Bronchial epithelial cell (primary cell): ENCODE data around the gene MAPK4. TPM values are rescaled to one million over a fixed set of nuclear protein-coding genes. Genes with fewer than 3 reads are reported as not detected.

ENCODE experiments used
- DNase-seq: peaks from one replicate; pipeline ENCODE4 v3.0.0-alpha.2; 2010; ENCODE audit warnings: low read depth
- FAIRE-seq: peaks from 2 replicates; lab custom pipeline; 2011; peaks lifted over from hg19 to GRCh38; lab: Jason Lieb, UNC
- H3K27me3 ChIP-seq: 2 replicates; pipeline ENCODE4 v1.5.1; 2011; ENCODE audit warnings: low read length; ENCODE audit not compliant: control insufficient read depth, insufficient read depth
- H3K36me3 ChIP-seq: 2 replicates; pipeline ENCODE4 v1.5.1; 2011; ENCODE audit warnings: low read length; ENCODE audit not compliant: control insufficient read depth, insufficient read depth
- H3K4me3 ChIP-seq: 2 replicates; pipeline ENCODE4 v1.5.1; 2011; ENCODE audit warnings: mild to moderate bottlenecking, low read depth, low read length, control low read depth
- CTCF ChIP-seq: IDR thresholded peaks from 2 replicates; pipeline ENCODE4 v1.5.1; 2011; ENCODE audit warnings: mild to moderate bottlenecking, moderate library complexity, low read length, control low read depth, inconsistent platforms; ENCODE audit not compliant: insufficient read depth, severe bottlenecking
- total RNA-seq: library from RNA; depleted of rRNA; stranded (reverse); fragments of >200 nt; gene quantifications from 2 replicates; pipeline ENCODE4 v1.2.1, GENCODE V29; 2014

Gene MAPK4
- total RNA-seq, 1 donor from 2014 or later, result not detected

DNA sequence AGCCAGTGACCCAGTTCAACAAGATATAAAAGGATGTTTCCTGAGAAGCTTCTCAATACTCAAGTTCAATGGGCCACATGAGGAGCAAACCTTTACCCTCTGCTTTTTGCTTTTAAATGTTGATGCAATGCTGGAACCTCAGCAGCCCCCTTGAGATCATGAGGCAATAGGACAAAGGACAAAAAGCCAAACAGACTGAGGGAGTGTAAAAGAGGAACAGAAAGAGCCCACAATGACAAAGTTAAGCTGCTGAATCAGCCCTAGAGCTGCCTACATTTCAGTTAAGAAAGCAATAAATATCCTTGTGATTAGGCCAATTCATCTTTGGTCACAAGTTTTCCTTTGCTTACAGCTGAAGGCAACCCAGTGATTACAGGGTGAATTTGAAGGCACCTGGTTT lies 183.1 kb downstream of the MAPK4 start:
- Histone ChIP-seq H3K4me3 (no peak overlapping the region), H3K27me3 (peaks cover 3% of the 10 kb centered on the region), H3K36me3 (no peaks in the 10 kb centered on the region)
- no peak for TF ChIP-seq CTCF
- DNase-seq, result no peak
- FAIRE-seq, result no peak

DNA sequence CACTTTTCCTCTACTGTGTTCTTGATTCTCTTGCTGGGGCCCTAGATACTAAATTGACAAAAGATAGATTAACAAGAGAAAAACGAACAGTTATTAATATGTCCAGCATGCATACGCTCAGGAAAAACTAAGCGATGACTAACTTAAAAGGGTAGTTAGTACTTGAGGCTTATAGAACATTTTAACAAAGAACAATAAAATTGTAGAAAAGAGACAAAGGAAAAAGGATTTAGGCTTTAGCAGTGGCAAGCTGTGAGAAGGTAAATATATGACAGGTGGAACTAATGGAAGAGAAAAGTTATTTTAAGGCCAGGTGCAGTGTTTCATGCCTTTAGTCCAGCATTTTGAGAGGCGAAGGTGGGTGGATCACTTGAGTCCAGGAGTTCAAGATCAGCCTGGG lies 184.4 kb downstream of the MAPK4 start:
- DNase-seq (no peak), FAIRE-seq (no peak)
- no peaks in the 10 kb centered on the region for H3K36me3 ChIP-seq
- H3K27me3 ChIP-seq, result peaks cover 3% of the 10 kb centered on the region
- no peak overlapping the region for H3K4me3 ChIP-seq
- no peak for TF ChIP-seq CTCF

DNA sequence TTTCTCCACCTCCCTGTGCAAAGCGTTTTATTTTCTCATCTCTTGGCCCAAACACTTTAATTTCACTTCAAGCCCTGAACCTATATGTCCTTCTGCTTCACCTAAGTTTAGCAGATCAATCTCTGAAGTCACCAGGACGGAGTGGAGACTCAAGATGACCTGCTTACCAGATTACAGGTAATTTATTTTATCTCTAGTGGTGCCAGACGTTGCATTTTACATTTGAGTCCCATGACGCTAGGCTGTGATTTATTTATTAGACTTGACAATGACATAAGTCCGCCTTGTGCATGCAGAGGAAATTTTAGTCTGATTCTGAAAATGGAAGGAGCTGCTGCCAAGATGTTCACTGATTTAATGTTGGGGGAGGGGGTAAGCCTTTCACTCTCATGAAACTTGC lies 186.1 kb downstream of the MAPK4 start:
- Histone ChIP-seq H3K4me3 (no peak overlapping the region), H3K36me3 (no peaks in the 10 kb centered on the region), H3K27me3 (peaks cover 3% of the 10 kb centered on the region)
- DNase-seq, result no peak
- no peak for FAIRE-seq
- no peak for TF ChIP-seq CTCF

GRCh38 chr18:50747849-50748242 lies 188.0 kb downstream of the MAPK4 start:
- Histone ChIP-seq H3K4me3 (no peak overlapping the region), H3K36me3 (no peaks in the 10 kb centered on the region), H3K27me3 (peaks cover 3% of the 10 kb centered on the region)
- DNase-seq (no peak), FAIRE-seq (no peak)
- TF ChIP-seq CTCF, result no peak

GRCh38 chr18:50748243-50749229 lies 188.6 kb downstream of the MAPK4 start:
- TF ChIP-seq CTCF, result no peak
- Histone ChIP-seq H3K36me3 (no peaks in the 10 kb centered on the region), H3K4me3 (no peak overlapping the region), H3K27me3 (no peaks in the 10 kb centered on the region)
- FAIRE-seq, result no peak
- DNase-seq, result no peak
